HG03575 (cell line): ENCODE results near the gene STAM.
"Not testable (repeated sequence)": the region's sequence is repeated elsewhere in the genome, so short reads cannot be mapped to it uniquely, and the experiment has no call there.

Experiments used
- ATAC-seq: cut with Tn5 transposase; IDR thresholded peaks from one replicate; pipeline ENCODE4 v1.9.1; 2021; ENCODE audit not compliant: unreplicated experiment, insufficient number of reproducible peaks, low FRiP score; ENCODE audit errors: extremely low read depth

The STAM gene

DNA sequence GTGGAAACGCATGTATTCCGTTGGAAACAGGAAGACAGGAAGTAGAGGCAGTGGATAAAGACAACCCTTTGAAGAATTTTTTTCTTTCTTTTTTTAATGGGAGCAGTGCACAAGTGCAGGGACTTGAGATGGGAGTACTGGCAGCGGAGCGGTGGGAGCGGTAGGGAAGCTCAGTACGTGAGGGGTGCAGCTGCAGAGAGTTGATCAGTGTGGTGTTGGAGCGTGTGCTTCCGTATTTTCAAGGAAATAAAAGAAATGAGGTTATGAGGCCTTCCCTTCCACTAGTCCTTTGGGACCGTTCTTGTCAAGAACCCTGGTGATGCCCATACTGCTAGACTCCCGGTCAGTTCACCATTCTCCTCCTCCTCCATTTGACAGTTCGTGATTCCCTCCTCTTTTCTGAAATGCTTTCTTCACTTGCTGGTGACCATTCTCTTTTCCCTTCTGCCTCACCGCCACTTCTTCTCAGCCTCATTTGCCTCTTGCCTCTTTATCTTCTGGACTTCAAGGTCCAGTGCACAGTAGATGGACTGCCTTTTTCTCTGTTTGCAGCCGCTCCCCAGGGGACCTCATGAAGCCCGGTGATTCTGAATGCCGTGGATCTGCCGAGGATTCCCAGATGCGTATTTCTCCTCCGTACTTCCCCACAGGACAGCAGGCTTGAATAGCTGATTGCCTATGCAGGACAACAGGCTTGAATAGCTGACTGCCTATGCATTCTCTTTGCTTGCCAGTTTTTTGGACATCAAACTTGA, 68.9 kb downstream of the STAM start:
- ATAC-seq = no peak

DNA sequence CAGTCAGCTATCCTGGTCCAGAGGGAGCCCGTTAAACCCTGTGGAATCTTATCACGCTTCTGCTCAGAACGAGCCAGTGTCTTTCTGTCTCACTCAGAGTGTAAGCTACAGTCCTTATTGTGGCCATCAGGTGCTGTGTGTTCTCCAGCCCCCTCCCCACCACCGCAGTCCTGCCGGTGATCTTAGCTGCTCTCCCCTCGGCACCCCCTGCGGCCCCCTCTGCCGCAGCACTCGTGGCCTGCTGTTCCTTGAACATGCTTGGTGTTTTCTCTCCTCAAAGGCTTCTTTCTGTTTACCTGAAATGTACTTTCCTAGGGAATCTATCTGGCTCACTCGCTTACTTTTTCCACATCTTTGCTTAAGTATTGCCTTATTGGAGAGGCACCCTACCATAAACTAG, 69.8 kb downstream of the STAM start:
- no peak for ATAC-seq

DNA sequence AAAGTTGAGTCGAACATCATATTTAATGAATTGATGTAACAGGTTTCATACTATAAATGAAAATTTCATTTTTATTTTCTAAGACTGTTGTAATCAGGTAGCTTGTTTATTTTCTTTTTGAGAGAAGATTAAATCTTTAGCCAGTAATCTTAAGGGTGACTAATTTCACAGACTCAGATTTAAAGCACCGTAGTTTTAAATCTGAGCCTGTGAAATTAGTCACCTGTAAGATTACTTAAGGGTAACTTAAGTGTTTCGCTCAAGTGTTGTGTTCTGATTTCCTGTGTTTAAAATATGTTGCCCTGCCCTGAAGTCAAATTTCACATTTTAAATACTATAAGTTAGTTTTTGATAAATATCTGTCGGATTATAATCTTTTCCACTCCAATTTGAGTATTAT, 72.2 kb downstream of the STAM start:
- ATAC-seq = no peak

DNA sequence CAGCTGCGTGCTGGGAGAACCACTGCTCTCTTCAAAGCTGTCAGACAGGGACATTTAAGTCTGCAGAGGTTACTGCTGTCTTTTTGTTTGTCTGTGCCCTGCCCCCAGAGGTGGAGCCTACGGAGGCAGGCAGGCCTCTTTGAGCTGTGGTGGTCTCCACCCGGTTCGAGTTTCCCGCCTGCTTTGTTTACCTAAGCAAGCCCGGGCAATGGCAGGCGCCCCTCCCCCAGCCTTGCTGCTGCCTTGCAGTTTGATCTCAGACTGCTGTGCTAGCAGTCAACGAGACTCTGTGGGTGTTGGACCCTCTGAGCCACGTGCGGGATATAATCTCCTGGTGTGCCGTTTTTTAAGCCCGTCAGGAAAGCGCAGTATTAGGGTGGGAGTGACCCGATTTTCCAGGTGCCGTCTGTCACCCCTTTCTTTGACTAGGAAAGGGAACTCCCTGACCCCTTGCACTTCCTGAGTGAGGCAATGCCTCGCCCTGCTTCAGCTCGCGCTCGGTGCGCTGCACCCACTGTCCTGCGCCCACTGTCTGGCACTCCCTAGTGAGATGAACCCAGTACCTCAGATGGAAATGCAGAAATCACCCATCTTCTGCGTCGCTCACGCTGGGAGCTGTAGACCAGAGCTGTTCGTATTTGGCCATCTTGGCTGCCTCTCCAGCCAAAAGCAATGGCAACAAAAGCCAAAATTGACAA, 78.5 kb downstream of the STAM start:
- not testable (repeated sequence) for ATAC-seq

DNA sequence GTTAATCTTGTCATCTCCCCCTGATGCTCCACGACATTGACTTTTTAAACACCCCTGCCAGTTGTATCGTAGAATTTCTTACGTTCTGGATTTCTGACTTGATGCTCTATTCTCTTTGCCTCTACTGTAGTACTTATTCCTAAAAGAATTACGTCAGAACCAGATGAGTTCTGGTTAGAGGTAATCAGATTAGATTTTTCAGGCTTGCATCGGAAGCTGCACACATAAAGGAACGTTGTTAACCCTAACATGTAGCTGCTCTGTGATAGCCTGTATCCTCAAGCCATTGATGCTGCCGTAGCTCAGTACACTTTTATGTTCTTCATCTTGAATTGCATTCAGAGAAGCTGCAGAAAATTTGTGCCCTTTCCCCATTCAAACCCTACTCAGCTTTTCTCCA, 81.8 kb downstream of the STAM start:
- ATAC-seq = no peak

DNA sequence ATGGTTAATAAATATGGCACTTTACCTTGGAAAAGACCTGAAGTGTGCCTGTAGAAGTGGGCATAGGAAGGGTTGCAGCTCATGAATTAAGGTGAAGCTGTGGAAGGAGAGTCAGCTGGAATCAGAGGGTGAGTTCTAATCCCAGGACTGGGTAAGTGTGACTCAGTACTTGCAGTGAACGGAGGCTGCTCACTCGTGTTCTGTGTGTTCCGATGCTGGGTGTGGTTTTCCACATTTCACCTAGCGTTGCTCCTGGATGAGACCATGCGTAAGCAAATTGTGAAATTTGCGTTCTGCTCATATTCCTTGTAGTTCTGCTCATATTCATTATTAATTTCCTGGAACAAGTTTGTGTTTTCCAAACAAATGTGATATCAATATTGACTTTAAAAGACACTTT, 85.7 kb downstream of the STAM start:
- no peak for ATAC-seq

DNA sequence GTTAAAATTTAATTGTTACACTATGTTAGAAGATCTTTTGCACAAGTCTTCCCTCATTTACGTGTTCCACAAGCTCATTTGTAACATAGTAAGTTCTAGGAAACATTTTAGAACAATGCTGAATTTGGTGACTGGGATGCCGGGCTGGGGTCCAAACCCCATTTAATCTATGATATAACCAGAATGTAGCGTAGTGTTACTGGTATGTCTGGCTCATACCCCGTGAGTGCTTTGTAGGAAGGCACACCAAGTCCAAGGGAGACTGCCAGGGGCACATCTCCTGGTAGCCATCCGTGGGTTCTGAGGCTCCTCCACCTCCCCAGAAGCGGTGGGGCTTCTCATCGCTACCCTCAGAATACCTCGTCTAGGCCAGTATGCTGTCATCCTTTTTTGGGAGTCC, 86.7 kb downstream of the STAM start:
- no peak for ATAC-seq

DNA sequence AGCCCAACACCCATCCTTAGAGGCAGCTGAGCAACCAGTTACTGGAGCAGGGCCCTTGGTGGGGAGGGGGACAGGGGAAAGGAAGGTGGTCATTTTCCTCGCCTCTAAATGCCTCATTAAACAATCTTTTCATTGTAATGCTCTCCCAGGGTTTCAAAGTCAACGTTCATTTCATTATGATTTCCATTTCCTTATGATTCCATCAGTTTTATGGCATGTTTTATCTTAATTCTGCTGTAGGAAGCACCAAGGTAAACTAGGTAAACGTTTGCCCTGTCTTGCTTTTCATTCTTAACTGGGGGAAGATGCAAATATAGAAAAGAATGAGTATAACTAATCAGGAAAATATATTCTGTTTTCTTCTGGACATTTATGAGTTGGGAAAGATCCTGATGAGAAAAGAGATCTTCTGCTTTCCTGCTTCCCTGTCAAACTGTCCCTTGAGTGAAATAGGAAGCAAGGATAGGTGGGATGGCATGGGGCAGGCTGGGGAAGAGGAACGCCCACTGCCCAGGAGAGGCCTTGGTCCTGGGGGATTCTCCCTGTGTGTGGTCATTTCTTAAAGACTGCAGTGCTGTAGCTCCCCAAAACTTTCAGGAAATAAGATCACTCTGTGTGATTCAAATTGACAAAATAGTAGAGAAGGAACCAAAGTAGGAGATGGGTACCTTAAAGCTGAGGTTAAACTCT, 87.5 kb downstream of the STAM start:
- no peak for ATAC-seq

DNA sequence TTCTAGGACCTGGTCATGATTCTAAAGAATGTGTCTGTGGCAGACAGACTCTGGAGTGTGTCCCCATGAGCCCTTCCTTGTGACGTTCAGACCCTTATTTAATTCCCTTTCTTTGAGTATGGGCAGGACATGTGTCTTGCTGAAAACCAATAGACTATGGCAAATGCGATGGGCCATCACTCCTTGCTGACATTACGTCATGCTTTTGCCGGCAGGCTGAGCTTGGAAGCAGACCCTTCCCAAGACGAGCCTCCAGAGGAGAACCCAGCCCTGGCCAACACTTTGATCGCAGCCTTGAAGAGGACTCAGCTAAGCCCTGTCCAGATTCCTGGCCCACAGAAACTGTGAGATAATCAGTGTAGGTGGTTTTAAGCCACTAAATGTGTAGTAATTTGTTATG, 89.7 kb downstream of the STAM start:
- no peak for ATAC-seq

DNA sequence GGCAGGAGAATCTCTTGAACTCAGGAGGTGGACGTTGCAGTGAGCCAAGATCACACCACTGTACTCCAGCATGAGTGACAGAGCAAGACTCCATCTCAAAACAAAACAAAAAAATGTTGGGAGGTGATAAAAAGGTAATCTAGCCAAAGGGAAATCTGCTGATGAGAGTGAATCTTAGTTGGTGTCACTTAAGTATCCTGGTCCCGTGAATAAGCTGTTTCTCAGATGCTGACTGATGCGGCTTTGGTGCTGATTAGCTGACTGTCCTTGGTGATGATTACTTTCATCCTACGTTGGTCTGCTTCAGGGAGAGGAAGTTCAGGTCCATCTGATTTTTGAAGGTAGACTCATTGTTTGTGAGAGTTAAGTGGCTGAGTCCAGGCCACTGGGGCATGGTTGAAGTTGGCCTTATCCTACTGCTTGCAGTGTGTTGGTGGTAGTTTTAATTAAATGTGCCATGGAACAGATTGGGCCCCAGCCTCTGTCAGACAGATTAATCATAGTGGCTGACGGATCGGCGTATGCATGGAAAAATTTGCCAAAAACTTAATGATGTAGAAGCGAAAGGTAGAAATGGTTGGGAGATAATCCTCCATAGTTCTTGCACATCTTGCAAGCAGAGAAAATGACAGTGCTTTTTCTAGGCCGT, 90.6 kb downstream of the STAM start:
- no peak for ATAC-seq

DNA sequence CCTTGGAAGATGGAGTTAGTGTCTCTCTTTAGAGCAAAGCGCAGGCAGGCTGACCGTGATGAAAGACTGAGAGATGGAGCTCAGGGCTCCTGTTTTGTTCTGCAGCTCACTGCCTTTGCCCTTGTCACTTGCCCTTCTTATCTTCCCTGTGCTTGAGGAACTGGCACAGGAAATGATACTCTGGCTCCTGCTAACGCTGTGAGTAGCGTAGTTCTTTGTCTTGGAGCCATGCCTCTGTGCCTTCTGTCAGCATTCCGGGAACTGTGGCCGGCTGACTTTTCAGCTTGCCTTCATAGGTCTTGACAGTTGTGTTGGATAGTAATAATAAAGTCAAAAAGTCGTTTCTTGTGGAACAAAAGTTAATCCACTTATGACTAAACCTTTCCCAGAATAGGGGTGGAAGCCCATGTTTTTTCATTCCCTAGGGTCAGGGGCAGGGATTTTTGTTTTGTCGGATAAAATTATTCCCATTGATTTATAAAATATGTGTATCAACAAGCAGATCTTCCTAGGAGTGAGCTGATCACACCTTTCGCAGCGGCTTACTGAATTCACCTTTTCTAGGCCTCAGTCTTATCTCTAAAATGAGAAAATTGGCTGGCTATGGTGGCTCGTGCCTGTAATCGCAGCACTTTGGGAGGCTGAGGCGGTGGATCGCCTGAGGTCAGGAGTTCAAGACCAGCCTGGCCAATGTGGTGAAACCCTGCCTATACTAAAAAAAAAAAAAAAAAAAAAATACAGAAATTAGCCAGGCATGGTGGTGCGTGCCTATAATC, 91.4 kb downstream of the STAM start:
- ATAC-seq = no peak

DNA sequence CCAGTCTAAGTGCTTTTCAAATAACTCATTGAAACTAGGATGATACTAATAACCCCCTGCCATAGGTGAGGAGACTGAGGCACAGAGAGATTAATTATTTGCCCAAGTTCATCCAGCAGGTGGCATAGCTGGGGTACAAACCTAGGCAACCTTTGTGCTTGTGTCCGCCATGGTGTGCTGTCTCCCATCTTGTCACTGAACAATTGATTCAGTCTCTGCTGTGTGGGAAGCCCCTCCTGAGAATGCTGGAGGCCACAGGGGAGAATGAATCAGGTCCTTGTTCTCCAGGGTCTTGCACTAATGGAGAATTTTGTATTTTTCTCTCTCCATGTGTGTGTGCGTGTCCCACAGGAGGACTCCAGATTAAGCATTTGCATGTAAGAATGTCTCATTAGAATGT, 92.3 kb downstream of the STAM start:
- ATAC-seq = no peak

DNA sequence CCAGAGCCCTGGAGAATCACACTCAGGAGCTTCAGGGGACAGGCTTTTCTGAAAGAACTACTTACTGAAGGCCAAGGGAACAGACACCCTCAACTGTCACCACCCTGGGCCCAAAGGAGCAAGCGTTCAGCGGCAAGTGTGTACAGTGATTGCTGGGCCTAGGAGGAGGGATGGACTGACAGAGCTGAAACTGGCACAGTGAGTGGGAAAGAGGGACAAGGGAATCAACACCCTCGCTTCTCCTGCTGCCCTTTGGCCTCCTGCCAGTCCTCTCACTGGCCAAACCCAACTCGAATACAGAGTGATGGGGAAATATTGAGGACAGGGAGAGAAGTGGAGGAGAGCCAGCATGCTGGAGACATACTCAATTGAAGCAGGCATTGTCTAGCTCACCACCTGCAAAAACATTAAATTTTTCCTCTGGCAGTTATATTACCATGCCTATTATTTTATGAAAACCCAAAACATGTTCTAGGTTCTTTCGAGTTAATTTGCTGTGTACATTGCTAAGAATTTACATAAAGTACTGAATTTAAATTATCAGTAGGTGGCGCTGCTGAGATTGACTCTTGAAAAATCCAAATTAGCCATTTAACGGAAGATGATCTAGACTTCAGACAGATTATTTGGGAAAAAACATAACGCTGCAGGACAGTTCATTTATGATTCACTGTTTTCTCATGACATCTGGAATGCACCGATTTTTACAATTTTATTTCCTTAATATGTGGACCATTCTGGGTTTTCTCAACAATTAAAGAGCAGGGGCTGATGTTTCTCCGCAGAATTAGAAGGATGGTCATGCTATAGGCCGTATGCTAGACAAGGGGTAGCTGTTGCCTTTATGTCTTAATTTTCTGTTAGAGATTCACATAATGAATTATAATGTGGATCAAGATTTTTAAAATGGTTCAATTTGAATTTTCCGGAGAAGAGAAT, 93.3 kb downstream of the STAM start:
- ATAC-seq = no peak

DNA sequence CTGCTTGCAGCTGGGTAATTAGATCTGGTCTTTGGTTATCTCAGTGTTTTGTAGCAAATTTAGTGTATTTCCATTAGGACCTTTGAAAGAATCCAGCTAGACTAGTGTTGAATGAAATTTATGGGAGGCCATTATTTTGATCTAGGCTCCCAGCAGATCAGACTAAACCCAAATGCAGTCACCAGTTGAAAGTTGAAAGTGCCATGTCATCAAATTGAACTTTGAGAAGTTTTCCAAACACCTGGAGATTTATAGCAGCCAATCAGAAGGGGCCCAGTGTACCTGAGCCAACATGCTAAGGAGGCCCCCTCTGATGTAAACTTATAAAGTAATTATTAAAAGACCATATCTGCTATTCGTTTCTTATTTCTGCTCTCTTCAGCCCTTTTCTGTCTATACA, 96.7 kb downstream of the STAM start:
- no peak for ATAC-seq

DNA sequence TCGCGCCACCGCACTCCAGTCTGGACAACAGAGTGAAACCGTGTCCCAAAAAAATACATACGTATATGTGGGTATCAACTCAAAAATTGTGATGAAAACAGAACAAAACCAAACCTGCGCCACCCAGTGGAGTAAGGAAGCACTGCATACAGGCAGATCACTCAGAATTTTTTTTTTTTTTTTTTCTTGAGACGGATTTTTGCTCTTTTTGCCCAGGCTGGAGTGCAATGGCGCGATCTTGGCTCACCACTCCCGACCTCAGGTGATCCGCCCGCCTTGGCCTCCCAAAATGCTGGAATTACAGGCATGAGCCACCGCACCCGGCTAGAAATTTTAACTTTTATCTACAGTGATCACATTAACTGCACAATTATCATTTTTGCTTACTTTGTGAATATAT, 99.0 kb downstream of the STAM start:
- ATAC-seq = no peak

DNA sequence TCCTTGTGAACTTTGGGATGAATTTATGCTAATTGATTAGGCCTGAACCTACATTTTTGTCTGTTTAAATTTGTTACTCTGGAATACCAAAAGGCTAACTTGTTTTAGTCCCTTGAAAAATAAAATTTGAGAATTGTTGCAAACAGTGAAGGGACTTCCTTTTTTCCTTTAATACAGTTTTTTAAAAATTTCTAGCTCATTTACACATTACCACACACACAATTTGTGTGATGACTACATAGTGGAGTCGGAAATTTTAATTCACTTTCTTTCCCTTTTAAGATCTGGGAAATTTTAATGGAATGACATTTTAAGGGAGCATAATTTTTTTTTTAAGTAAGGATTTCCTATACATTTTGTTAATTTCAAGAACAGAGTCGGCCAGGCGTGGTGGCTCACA, 99.5 kb downstream of the STAM start:
- no peak for ATAC-seq

DNA sequence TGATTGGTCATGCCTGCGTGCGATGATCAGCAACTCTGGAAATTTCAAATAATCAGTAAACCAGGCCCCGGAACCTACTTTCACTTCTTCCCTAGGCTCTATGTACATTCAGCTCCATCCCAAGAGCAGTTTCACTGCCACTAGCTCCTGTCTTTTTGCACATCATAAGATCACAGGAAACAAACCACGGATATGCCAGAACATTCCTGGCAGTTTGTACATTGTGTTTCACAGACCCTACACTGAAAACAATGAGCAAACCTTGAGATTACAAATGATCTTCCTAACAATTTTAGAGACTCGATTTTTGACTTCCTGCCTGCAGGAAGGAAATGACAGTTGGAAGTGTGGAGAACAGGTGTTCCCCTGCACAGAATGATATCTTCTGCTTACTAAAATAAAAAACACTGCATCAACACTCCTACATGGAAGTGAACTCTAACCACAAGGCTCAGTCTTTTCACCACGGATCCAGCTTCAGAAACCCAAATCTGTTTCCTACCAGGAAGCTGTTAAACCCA, 100.5 kb downstream of the STAM start:
- no peak for ATAC-seq
